Esophagus squamous epithelium (tissue), 5 donors: ENCODE measurements around the gene FHL1. TPM values are rescaled to one million over a fixed set of nuclear protein-coding genes. Genes with fewer than 3 reads are reported as not detected.

Experiments used
- DNase-seq: peaks from one replicate; lab custom pipeline; 2025; lab: John Stamatoyannopoulos, UW
- H3K27ac ChIP-seq, 4 donors: fragments of 200-600 bp; sonication (generic); one replicate each; pipeline ENCODE4 v1.5.1; 2016 to 2019; ENCODE audit warnings: mild to moderate bottlenecking in 1 of 4
- H3K27me3 ChIP-seq, 4 donors: fragments of 200-600 bp; sonication (generic); 1 replicate in 3 of 4; 2 replicates in 1 of 4; pipeline versions ENCODE4 v1.5.1 to v1.6.0; 2017 to 2021; ENCODE audit warnings: antibody characterized with exemption in 1 of 4
- H3K36me3 ChIP-seq, 3 donors: fragments of 200-600 bp; sonication (generic); one replicate each; pipeline ENCODE4 v1.5.1; 2016 to 2019
- H3K4me1 ChIP-seq, 3 donors: fragments of 200-600 bp; sonication (generic); one replicate each; pipeline ENCODE4 v1.5.1; 2017 to 2019
- H3K4me3 ChIP-seq, 4 donors: fragments of 200-600 bp; sonication (generic); 1 replicate in 3 of 4; 2 replicates in 1 of 4; pipeline ENCODE4 v1.5.1; 2016 to 2019; ENCODE audit warnings: mild to moderate bottlenecking in 2 of 4, moderate library complexity in 1 of 4
- H3K9me3 ChIP-seq, 3 donors: fragments of 200-600 bp; sonication (generic); one replicate each; pipeline ENCODE4 v1.5.1; 2016 to 2019
- CTCF ChIP-seq, 6 experiments: fragments of 450-650 bp in 4 of 6; fragments of 200-600 bp in 2 of 6; sonication (generic) in 2 of 6; IDR thresholded peaks; one replicate each; pipeline ENCODE4 v1.5.1; 2016 to 2019; ENCODE audit warnings: antibody characterized with exemption in 6 of 6, mild to moderate bottlenecking in 4 of 6, moderate library complexity in 4 of 6
- POLR2A ChIP-seq, 4 donors: fragments of 450-650 bp; IDR thresholded peaks; one replicate each; pipeline ENCODE4 v1.6.1; 2017; ENCODE audit warnings: antibody characterized with exemption in 4 of 4, mild to moderate bottlenecking in 4 of 4, moderate library complexity in 3 of 4
- WGBS, 2 donors: methylation state at CpG; one replicate each; pipeline ENCODE4 v1.1.5; 2018; 5-methylcytosine and 5-hydroxymethylcytosine counted together
- intact Hi-C: fragments of 100-400 bp; cut with DNase I; formaldehyde crosslinking; loops from one replicate; pipeline ENCODE4 v1.15.0; 2022
- total RNA-seq, 4 donors: library from RNA; depleted of rRNA; stranded (reverse); fragments of >200 nt; gene quantifications; one replicate each; pipeline ENCODE4 v1.1.0, GENCODE V29; 2016
- donor health status: DM: yes; HTN: yes; CAD: no.

The FHL1 gene
- total RNA-seq, 4 donors from 2014 or later: 17.1 to 509 (median 70.4) TPM

- Histone ChIP-seq H3K27me3 (no peaks in the 10 kb centered on the region), H3K9me3 (no peaks in the 10 kb centered on the region), H3K27ac (peak overlapping the region in 3 of 4 donors; percentile 70 to 77 (median 71)), H3K4me1 (peaks cover 0 to 45% (median 22%) of the 10 kb centered on the region in 3 donors), H3K4me3 (no peak overlapping the region), H3K36me3 (no peaks in the 10 kb centered on the region)
- DNase-seq: no peak
- TF ChIP-seq CTCF (IDR thresholded peaks at IDR 0.05): no peak
- no peak for TF ChIP-seq POLR2A (IDR thresholded peaks at IDR 0.05)
- 42 to 57% methylated on average over 4 to 5 of the region's 6 CpGs for WGBS, 2 donors
- intact Hi-C loops: no loop called here
Measured at GRCh38 chrX:136191171-136191570, 43.8 kb downstream of the FHL1 start.

GRCh38 chrX:136192135-136192534, 44.8 kb downstream of the FHL1 start:
- Histone ChIP-seq H3K4me1 (peaks cover 0 to 45% (median 22%) of the 10 kb centered on the region in 3 donors), H3K27me3 (no peaks in the 10 kb centered on the region), H3K9me3 (no peaks in the 10 kb centered on the region), H3K36me3 (no peaks in the 10 kb centered on the region), H3K4me3 (no peak overlapping the region), H3K27ac (peak overlapping the region in 3 of 4 donors; percentile 49 to 77 (median 71))
- whole genome bisulfite sequencing, 2 donors: 60 to 100% methylated on average over 1 to 2 of the region's 2 CpGs
- TF ChIP-seq POLR2A (IDR thresholded peaks at IDR 0.05) (no peak), CTCF (IDR thresholded peaks at IDR 0.05) (no peak)
- intact Hi-C loops: no loop called here
- DNase-seq: no peak

- Histone ChIP-seq H3K4me3 (no peak overlapping the region), H3K36me3 (no peaks in the 10 kb centered on the region), H3K4me1 (peaks cover 0 to 45% (median 22%) of the 10 kb centered on the region in 3 donors), H3K9me3 (no peaks in the 10 kb centered on the region), H3K27me3 (no peaks in the 10 kb centered on the region), H3K27ac (peak overlapping the region; percentile 9 to 77 (median 67))
- intact Hi-C loops: no loop called here
- TF ChIP-seq CTCF (IDR thresholded peaks at IDR 0.05) (no peak), POLR2A (IDR thresholded peaks at IDR 0.05) (no peak)
- WGBS, 2 donors: 51 to 60% methylated on average over 3 of the region's 3 CpGs
- DNase-seq: no peak
Measured at GRCh38 chrX:136192839-136193414, 45.6 kb downstream of the FHL1 start.

GRCh38 chrX:136193771-136194170, 46.4 kb downstream of the FHL1 start:
- intact Hi-C loops: no loop called here
- H3K9me3 ChIP-seq: no peaks in the 10 kb centered on the region
- H3K4me3 ChIP-seq: no peak overlapping the region
- no peak for DNase-seq
- TF ChIP-seq CTCF (IDR thresholded peaks at IDR 0.05): no peak
- TF ChIP-seq POLR2A (IDR thresholded peaks at IDR 0.05): no peak
- peak overlapping the region in 3 of 4 donors; percentile 63 to 77 (median 71) for H3K27ac ChIP-seq
- WGBS, 2 donors: 46% methylated on average over 4 of the region's 4 CpGs
- no peaks in the 10 kb centered on the region for H3K27me3 ChIP-seq
- H3K36me3 ChIP-seq: no peaks in the 10 kb centered on the region
- peaks cover 0 to 45% (median 22%) of the 10 kb centered on the region in 3 donors for H3K4me1 ChIP-seq

GRCh38 chrX:136194536-136194935, 47.2 kb downstream of the FHL1 start:
- TF ChIP-seq CTCF (IDR thresholded peaks at IDR 0.05) (no peak), POLR2A (IDR thresholded peaks at IDR 0.05) (no peak)

More at GRCh38 chrX:136194536-136194935, 47.2 kb downstream of the FHL1 start:
- intact Hi-C loops: no loop called here
- Histone ChIP-seq H3K9me3 (no peaks in the 10 kb centered on the region), H3K27ac (peak overlapping the region in 3 of 4 donors; percentile 63 to 77 (median 71)), H3K4me3 (no peak overlapping the region), H3K4me1 (peaks cover 0 to 45% (median 22%) of the 10 kb centered on the region in 3 donors), H3K36me3 (no peaks in the 10 kb centered on the region), H3K27me3 (no peaks in the 10 kb centered on the region)
- no peak for DNase-seq
- WGBS, 2 donors: 67 to 96% methylated on average over 2 of the region's 2 CpGs
